ENCODE data around the gene ZNF669. TPM values are rescaled to one million over a fixed set of nuclear protein-coding genes. Genes with fewer than 3 reads are reported as not detected.

The ZNF669 gene
- total RNA-seq, 1 experiment from 2014 or later = 5.3 TPM

GRCh38 chr1:247110627-247111258 is 6.6 kb upstream of the ZNF669 start:
- no peaks in the 10 kb centered on the region for H3F3A ChIP-seq (ENCODE audit: insufficient read depth, low read depth)
- no peaks in the 10 kb centered on the region for H4K20me1 ChIP-seq (ENCODE audit: insufficient read depth)
- no peaks in the 10 kb centered on the region for H3K9me3 ChIP-seq (ENCODE audit: insufficient read depth, low read depth)
- BruUV-seq (replicated peaks) = no TSS peak
- H2AFZ ChIP-seq = no peak overlapping the region
- no peaks in the 10 kb centered on the region for H3K36me3 ChIP-seq (ENCODE audit: low read depth)
- no peak overlapping the region for H3K27ac ChIP-seq
- H3K4me2 ChIP-seq = no peak overlapping the region
- ChIA-PET CTCF (interaction anchor here (0.6 kb wide), 1 partner anchor 179 kb away, joined by 4 read pairs; no protein-coding TSS in a partner anchor), POLR2A (ENCODE audit: unreplicated experiment) (no interaction called here)
- no peak for DNase-seq
- no peaks in the 10 kb centered on the region for H3K79me2 ChIP-seq (ENCODE audit: low read depth)
- intact Hi-C loops (cut with micrococcal nuclease; ENCODE audit: unreplicated experiment) = no loop called here
- TF ChIP-seq CTCF (conservative IDR thresholded peaks at IDR 0.05) (no peak), EZH2 (IDR thresholded peaks at IDR 0.05; ENCODE audit: low read depth) (no peak)
- no peaks in the 10 kb centered on the region for H3K4me1 ChIP-seq (replicated peaks; ENCODE audit: insufficient read depth)
- H3K4me3 ChIP-seq = no peak overlapping the region
- no peaks in the 10 kb centered on the region for H3K9me2 ChIP-seq (ENCODE audit: insufficient read depth)
- peaks cover 8% of the 10 kb centered on the region; the same call in 1 of the 2 replicates for H3K27me3 ChIP-seq (ENCODE audit: insufficient read depth, low read depth)

- Histone ChIP-seq H3K36me3 (ENCODE audit: low read depth) (no peaks in the 10 kb centered on the region), H3K4me3 (no peak overlapping the region), H3K9me3 (ENCODE audit: insufficient read depth, low read depth) (peaks cover 3% of the 10 kb centered on the region; the same call in 1 of the 2 replicates), H3K27me3 (ENCODE audit: insufficient read depth, low read depth) (peaks cover 8% of the 10 kb centered on the region; the same call in 1 of the 2 replicates), H3K79me2 (ENCODE audit: low read depth) (peaks cover 6% of the 10 kb centered on the region), H3K27ac (no peak overlapping the region), H3F3A (ENCODE audit: insufficient read depth, low read depth) (0 out of 2 replicates have a peak, but pooled peaks cover 5% of the 10 kb centered on the region), H3K9me2 (ENCODE audit: insufficient read depth) (no peaks in the 10 kb centered on the region), H4K20me1 (ENCODE audit: insufficient read depth) (no peaks in the 10 kb centered on the region), H2AFZ (no peak overlapping the region), H3K4me1 (replicated peaks; ENCODE audit: insufficient read depth) (0 out of 2 replicates have a peak, but pooled peaks cover 4% of the 10 kb centered on the region), H3K4me2 (no peak overlapping the region)
- CTCF ChIA-PET = no interaction called here
- POLR2A ChIA-PET (ENCODE audit: unreplicated experiment) = no interaction called here
- DNase-seq = no peak
- intact Hi-C loops (cut with micrococcal nuclease; ENCODE audit: unreplicated experiment) = no loop called here
- TF ChIP-seq CTCF (conservative IDR thresholded peaks at IDR 0.05) (no peak), EZH2 (IDR thresholded peaks at IDR 0.05; ENCODE audit: low read depth) (no peak)
- BruUV-seq (replicated peaks) = no TSS peak
These were observed 3.5 kb upstream of the ZNF669 start for GRCh38 chr1:247107694-247108093.

DNA sequence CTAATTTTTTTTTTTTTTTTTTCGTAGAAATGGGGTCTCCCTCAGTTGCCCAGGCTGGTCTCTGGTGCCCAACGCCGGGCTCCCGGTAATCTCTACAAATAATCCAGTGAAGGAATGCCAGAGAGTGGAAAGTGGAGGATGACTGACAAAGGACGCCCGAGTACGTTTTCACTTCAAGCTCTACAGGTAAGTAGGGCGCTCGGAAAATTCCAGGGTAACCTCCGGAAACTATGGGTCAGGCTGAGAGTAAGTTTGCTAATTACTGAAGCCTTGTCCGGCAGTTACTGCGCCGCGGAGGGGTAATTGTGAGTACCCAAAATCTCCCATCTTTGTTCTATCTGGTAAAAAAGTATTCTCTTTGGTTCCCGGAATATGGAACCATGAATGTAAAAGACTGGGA is 1.8 kb upstream of the ZNF669 start:
- Histone ChIP-seq H3K9me3 (ENCODE audit: insufficient read depth, low read depth) (peaks cover 19% of the 10 kb centered on the region), H3F3A (ENCODE audit: insufficient read depth, low read depth) (0 out of 2 replicates have a peak, but pooled peaks cover 5% of the 10 kb centered on the region), H3K4me3 (no peak overlapping the region), H3K79me2 (ENCODE audit: low read depth) (peaks cover 6% of the 10 kb centered on the region), H2AFZ (no peak overlapping the region), H3K4me2 (no peak overlapping the region), H3K9me2 (ENCODE audit: insufficient read depth) (no peaks in the 10 kb centered on the region), H3K4me1 (replicated peaks; ENCODE audit: insufficient read depth) (0 out of 2 replicates have a peak, but pooled peaks cover 4% of the 10 kb centered on the region), H3K27ac (no peak overlapping the region), H4K20me1 (ENCODE audit: insufficient read depth) (no peaks in the 10 kb centered on the region), H3K36me3 (ENCODE audit: low read depth) (peaks cover 15% of the 10 kb centered on the region), H3K27me3 (ENCODE audit: insufficient read depth, low read depth) (peaks cover 8% of the 10 kb centered on the region; the same call in 1 of the 2 replicates)
- TF ChIP-seq CTCF (conservative IDR thresholded peaks at IDR 0.05) (no peak), EZH2 (IDR thresholded peaks at IDR 0.05; ENCODE audit: low read depth) (no peak)
- ChIA-PET CTCF (no interaction called here), POLR2A (ENCODE audit: unreplicated experiment) (no interaction called here)
- intact Hi-C loops (cut with micrococcal nuclease; ENCODE audit: unreplicated experiment) = no loop called here
- no TSS peak for BruUV-seq (replicated peaks)
- no peak for DNase-seq
